Small intestine (tissue), 7 donors: ENCODE results near the gene STMN3. TPM values are rescaled to one million over a fixed set of nuclear protein-coding genes. Genes with fewer than 3 reads are reported as not detected.
"Not testable (repeated sequence)": the region's sequence is repeated elsewhere in the genome, so short reads cannot be mapped to it uniquely, and the experiment has no call there.

Source experiments
- DNase-seq, 2 donors: peaks; one replicate each; pipeline versions ENCODE4 v3.0.0 to v3.0.0-alpha.2; 2013
- FAIRE-seq: peaks from 2 replicates; lab custom pipeline; 2012; peaks lifted over from hg19 to GRCh38; lab: Jason Lieb, UNC
- H3K27ac ChIP-seq, 3 donors: one replicate each; pipeline ENCODE4 v1.5.1; 2013; ENCODE audit warnings: low read length in 2 of 3, mild to moderate bottlenecking in 2 of 3, control low read depth in 1 of 3, inconsistent platforms in 1 of 3, low read depth in 1 of 3, moderate library complexity in 1 of 3
- H3K27me3 ChIP-seq, 3 donors: one replicate each; pipeline ENCODE4 v1.6.1; 2013; ENCODE audit warnings: low read length in 3 of 3, inconsistent platforms in 1 of 3; ENCODE audit not compliant: control insufficient read depth in 3 of 3, insufficient read depth in 3 of 3
- H3K36me3 ChIP-seq, 3 donors: one replicate each; pipeline ENCODE4 v1.6.1; 2013; ENCODE audit warnings: low read length in 3 of 3, inconsistent platforms in 1 of 3, low read depth in 1 of 3, mild to moderate bottlenecking in 1 of 3, moderate library complexity in 1 of 3; ENCODE audit not compliant: control insufficient read depth in 3 of 3, insufficient read depth in 2 of 3
- H3K4me1 ChIP-seq, 3 donors: one replicate each; pipeline ENCODE4 v1.6.1; 2013; ENCODE audit warnings: low read length in 2 of 3, inconsistent platforms in 1 of 3, low read depth in 1 of 3, mild to moderate bottlenecking in 1 of 3, moderate library complexity in 1 of 3; ENCODE audit not compliant: control insufficient read depth in 3 of 3, insufficient read depth in 2 of 3
- H3K4me3 ChIP-seq, 3 donors: one replicate each; pipeline ENCODE4 v1.5.1; 2013; ENCODE audit warnings: low read length in 3 of 3, control low read depth in 1 of 3, inconsistent platforms in 1 of 3, low read depth in 1 of 3, mild to moderate bottlenecking in 1 of 3, moderate library complexity in 1 of 3
- H3K9me3 ChIP-seq, 2 donors: one replicate each; pipeline ENCODE4 v1.6.1; 2013; ENCODE audit warnings: low read depth in 1 of 2, low read length in 1 of 2; ENCODE audit not compliant: control insufficient read depth in 2 of 2, insufficient read depth in 1 of 2
- WGBS, 3 donors: extraction: QIAGEN DNeasy Blood & Tissue Kit; methylation state at CpG; one replicate each; pipeline ENCODE4 v1.1.7; 2013; 5-methylcytosine and 5-hydroxymethylcytosine counted together
- polyA plus RNA-seq, 4 donors: library from polyadenylated mRNA; stranded (reverse) in 3 of 4; unstranded in 1 of 4; fragments of 200-250 nt in 3 of 4; fragments of 120-200 nt in 1 of 4; gene quantifications; one replicate each; pipeline versions ENCODE4 v1.2.1 to v1.2.3, GENCODE V29; 2013
- donor health status: healthy with polysubstance abuse.
- donor health status: control.
- donor health status: control.
- donor health status: Bipolar disorder and iron deficiency.
- donor health status: healthy.

STMN3 gene
- polyA plus RNA-seq, 4 donors, result 1.1 to 21.4 (median 5.2) TPM

DNA sequence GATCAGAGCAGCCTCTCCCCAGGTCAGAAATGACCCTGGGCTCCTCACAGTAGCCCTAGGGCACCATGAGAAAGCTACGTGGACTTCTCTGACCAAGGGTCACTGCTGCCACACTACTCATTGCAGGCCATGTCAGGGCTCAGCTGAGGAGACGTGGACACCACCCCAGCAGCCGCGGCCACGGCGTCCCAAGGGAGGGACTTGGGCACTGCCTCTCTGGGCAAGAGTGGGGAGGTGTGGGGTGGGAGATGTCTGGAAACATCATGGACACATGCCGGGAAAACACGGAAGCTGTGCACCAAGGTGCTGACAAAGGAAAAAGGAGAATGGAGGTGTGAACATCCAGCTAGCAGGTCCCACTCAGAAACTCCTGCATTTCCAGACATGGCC, 35.4 kb downstream of the STMN3 start:
- Histone ChIP-seq H3K36me3 (peaks cover 0 to 58% (median 4%) of the 10 kb centered on the region in 3 donors), H3K9me3 (no peaks in the 10 kb centered on the region), H3K4me3 (no peak overlapping the region), H3K27ac (no peak overlapping the region), H3K4me1 (no peaks in the 10 kb centered on the region), H3K27me3 (no peaks in the 10 kb centered on the region)
- WGBS, 3 donors, result 86 to 97% (median 86%) methylated on average over 8 of the region's 8 CpGs
- no peak for FAIRE-seq
- no peak for DNase-seq

DNA sequence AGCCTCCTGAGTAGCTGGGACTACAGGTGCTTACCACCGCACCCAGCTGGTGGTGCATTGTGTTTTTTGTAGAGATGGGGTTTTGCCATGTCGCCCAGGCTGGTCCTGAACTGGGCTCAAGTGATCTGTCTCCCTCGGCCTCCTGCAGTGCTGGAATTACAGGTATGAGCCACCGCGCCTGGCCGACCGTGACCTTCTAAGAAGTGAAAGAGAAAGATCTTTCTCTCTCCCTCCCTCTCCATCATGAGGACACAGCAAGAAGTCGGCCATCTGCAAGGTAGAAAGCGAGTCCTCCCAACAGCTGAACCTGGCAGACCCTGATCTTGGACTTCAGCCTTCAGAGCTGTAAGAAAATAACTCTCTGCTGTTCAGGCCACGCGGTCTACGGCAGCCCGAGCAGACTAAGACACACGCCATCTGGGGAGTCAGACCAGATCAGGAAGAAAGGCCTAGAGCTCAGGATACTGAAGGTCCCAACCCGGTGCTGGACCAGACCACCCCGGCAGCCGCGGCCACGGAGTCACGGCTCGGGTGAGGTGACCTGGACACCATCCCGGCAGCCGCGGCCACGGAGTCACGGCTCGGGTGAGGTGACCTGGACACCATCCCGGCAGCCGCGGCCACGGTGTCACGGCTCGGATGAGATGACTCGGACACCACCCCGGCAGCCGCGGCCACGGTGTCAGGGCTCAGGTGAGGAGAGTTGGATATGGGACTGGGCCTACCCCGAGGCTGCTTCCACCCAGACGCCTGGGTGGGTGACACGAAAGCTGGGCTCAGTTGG, 35.9 kb downstream of the STMN3 start:
- Histone ChIP-seq H3K4me1 (no peaks in the 10 kb centered on the region), H3K36me3 (peaks cover 0 to 63% (median 4%) of the 10 kb centered on the region in 3 donors), H3K27ac (no peak overlapping the region), H3K4me3 (no peak overlapping the region), H3K9me3 (no peaks in the 10 kb centered on the region), H3K27me3 (no peaks in the 10 kb centered on the region)
- FAIRE-seq (no peak), DNase-seq (no peak)
- WGBS, 3 donors, result 87 to 93% (median 89%) methylated on average over 40 to 41 of the region's 41 CpGs

DNA sequence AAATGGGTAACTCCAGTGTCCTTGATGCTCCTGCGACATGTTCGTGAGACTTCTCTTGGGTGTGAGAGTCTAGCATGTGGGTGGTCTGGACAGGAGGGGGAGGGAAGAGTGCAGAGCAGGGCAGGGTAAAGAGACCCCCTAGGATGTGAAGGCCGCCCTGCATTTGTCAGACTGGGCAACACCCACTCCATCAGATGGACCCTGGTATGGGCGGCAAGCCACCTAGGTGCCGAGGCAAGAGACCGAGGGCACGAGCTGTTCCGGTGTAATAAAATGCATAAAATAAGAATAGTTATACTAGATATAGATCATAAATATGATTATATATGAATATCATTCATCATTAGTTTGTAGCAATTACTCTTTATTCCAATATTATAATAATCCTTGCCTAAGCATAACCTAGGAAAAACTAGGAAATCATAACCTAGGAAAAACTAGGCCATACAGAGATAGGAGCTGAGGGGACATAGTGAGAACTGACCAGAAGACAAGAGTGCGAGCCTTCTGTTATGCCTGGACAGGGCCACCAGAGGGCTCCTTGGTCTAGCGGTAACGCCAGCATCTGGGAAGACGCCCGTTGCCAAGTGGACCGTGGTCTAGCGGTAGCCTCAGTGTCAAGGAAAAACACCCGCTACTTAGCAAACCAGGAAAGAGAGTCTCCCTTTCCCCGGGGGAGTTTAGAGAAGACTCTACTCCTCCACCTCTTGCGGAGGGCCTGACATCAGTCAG, 39.2 kb downstream of the STMN3 start:
- DNase-seq, H3K4me3 ChIP-seq, H3K9me3 ChIP-seq, H3K27ac ChIP-seq, H3K4me1 ChIP-seq, H3K27me3 ChIP-seq, FAIRE-seq: not testable (repeated sequence)
- 88 to 94% (median 90%) methylated on average over 17 to 18 of the region's 18 CpGs for WGBS, 3 donors
- H3K36me3 ChIP-seq, result peaks cover 0 to 73% (median 3%) of the 10 kb centered on the region in 3 donors

DNA sequence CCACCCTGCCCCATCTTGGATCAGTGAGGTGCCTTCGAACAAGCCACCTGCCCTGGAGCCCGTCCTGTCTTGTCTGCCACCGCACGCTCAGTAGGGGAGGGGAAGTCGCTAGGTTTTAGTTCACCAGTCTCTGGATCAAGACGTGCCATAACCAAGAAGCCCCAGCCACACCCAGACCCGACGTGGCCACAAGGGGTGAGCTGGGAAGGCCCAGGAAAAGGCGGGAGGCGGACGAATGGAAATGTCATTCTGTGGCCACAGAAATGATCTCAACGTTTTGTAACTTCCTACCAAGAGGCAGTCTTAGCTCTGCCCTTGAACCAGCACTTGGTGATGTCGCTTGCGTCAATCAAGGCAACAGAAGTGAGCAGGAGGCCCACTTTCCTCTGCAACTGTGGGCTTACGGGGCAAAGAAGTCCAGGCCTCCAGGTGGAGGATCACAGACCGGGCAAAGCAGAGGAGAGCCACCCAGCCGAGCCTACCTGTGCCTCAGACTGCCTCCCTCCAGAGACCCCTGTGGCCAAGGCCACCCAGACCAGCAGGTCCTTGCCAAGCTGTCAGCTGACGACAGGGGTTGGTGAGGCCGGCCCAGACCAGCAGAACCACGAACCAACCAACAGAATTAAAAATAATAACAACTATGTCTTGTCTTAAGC, 40.8 kb downstream of the STMN3 start:
- Histone ChIP-seq H3K27ac (no peak overlapping the region), H3K27me3 (no peaks in the 10 kb centered on the region), H3K4me1 (no peaks in the 10 kb centered on the region), H3K9me3 (no peaks in the 10 kb centered on the region), H3K36me3 (peaks cover 0 to 56% (median 2%) of the 10 kb centered on the region in 3 donors), H3K4me3 (no peak overlapping the region)
- 83 to 88% (median 86%) methylated on average over 20 of the region's 20 CpGs for WGBS, 3 donors
- DNase-seq (no peak), FAIRE-seq (no peak)

DNA sequence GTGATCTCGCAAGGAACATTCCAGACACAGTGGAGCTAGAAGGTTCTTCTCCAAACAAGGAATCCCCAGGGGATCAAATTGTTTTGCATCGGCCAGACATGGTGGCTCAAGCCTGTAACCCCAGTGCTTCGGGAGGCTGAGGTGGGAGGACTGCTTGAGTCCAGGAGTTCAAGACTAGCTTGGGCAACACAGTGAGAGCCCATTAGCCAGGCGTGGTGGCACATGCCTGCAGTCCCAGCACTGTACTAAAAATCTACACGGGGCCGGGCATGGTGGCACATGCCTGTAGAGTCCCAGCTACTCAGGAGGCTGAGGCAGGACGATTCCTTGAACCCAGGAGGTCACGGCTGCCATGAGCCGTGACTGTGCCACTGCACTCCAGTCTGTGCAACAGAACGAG, 41.6 kb downstream of the STMN3 start:
- H3K27me3 ChIP-seq, result no peaks in the 10 kb centered on the region
- FAIRE-seq, result no peak
- H3K9me3 ChIP-seq, result no peaks in the 10 kb centered on the region
- H3K36me3 ChIP-seq, result peaks cover 0 to 51% (median 0%) of the 10 kb centered on the region in 3 donors
- H3K4me1 ChIP-seq, result no peaks in the 10 kb centered on the region
- no peak overlapping the region for H3K27ac ChIP-seq
- no peak overlapping the region for H3K4me3 ChIP-seq
- no peak for DNase-seq
- 92 to 96% (median 95%) methylated on average over 10 of the region's 10 CpGs for WGBS, 3 donors

DNA sequence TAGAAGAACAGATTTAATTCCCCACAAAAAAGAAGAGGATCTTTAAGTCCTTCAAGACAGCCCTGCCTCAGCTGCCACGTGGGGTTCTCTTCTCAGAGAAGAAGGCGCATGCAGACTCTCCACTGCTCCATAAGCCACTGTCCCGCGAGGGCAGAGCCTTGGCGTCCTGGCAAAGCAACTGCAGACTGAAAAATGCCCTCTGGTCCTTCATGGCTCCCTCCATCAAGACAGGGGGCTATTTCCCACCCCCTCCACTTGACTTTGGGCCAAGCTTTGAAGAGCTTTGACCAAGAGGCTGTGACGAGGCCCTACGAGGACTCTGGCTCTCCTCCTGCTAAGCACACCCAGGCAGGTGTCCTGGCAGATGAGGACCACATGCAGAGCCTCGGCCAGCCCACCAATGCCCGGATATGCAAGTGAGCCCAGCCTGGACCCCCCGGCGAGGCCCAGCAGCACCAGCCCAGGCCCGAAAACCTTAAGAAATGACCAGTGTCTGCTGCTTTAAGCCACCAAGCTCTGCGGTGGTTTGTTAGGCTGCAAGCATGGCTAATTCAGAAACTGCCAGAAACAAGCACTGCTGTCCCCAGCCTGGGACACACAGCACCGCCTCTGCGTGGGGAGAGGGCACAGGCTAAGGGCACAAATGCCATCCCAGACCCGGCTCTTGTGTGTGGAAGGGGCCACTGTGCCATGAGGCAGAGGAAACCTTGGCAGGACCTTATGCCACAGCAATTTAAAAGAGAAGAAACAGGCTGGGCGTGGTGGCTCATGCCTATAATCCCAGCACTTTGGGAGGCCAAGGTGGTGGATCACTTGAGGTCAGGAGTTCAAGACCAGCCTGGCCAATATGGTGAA, 42.4 kb downstream of the STMN3 start:
- Histone ChIP-seq H3K27me3 (no peaks in the 10 kb centered on the region), H3K4me1 (no peaks in the 10 kb centered on the region), H3K27ac (no peak overlapping the region), H3K9me3 (no peaks in the 10 kb centered on the region), H3K36me3 (peaks cover 0 to 44% (median 0%) of the 10 kb centered on the region in 3 donors), H3K4me3 (no peak overlapping the region)
- FAIRE-seq (no peak), DNase-seq (no peak)
- 91 to 94% (median 92%) methylated on average over 17 of the region's 17 CpGs for WGBS, 3 donors

DNA sequence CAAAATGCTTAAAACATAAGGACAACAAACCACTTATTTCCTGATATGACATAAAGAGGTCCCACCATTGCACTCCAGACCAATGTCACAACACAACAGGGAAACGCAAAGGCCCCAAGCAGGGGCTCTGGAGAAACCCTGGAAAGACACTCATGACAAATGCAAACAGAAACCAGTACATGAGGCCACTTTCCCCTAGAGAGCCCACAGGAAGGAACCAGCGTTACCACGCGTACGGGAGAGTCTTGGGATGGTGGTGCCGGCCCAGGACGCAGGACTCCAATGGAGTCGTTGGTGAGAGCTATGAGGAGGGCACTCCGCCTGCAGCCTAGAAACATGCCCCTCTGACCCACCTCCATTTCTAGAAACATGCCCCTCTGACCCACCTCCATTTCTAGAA, 46.5 kb downstream of the STMN3 start:
- H3K4me3 ChIP-seq, result no peak overlapping the region
- no peak for FAIRE-seq
- no peak overlapping the region for H3K27ac ChIP-seq
- no peaks in the 10 kb centered on the region for H3K4me1 ChIP-seq
- H3K9me3 ChIP-seq, result no peaks in the 10 kb centered on the region
- H3K36me3 ChIP-seq, result peaks cover 6 to 40% (median 7%) of the 10 kb centered on the region in 3 donors
- 82 to 90% (median 86%) methylated on average over 9 of the region's 9 CpGs for WGBS, 3 donors
- no peak for DNase-seq
- H3K27me3 ChIP-seq, result no peaks in the 10 kb centered on the region

DNA sequence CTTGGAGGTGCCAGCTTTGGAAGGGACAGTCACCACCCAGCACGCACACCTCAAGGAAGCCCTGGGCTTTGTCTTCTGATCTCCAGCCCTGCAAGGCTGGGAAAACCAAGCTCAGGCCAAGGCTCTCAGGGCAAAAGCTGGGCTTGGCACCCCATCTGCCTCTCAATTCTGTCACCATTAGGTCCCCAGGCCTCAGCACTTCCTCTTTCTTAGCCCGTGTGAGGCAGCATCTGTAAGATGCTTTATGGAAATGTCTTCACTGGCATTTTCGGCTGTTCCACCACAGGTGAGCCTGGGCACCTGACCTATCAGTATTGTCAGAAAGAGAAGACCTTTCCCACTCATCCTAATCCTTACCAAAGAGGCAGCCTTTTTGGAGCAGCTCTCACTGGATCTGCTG, 50.9 kb downstream of the STMN3 start:
- FAIRE-seq, result no peak

More for the DNA sequence above, 50.9 kb downstream of the STMN3 start:
- WGBS, 3 donors, result 91 to 97% (median 93%) methylated on average over 3 of the region's 3 CpGs
- H3K27me3 ChIP-seq, result no peaks in the 10 kb centered on the region
- DNase-seq, result no peak
- no peaks in the 10 kb centered on the region for H3K4me1 ChIP-seq
- no peak overlapping the region for H3K27ac ChIP-seq
- peaks cover 6 to 68% (median 16%) of the 10 kb centered on the region in 3 donors for H3K36me3 ChIP-seq
- no peak overlapping the region for H3K4me3 ChIP-seq
- H3K9me3 ChIP-seq, result no peaks in the 10 kb centered on the region
